Erythroblast (primary cell): Measurements from ENCODE around the gene IL1RAPL2.

Source experiments
- GATA1 ChIP-seq: IDR thresholded peaks from 2 replicates; pipeline ENCODE4 v1.6.1; 2011; ENCODE audit warnings: low read depth, mild to moderate bottlenecking, control low read depth, low read length, moderate library complexity
- POLR2A ChIP-seq: IDR thresholded peaks from 2 replicates; pipeline ENCODE4 v1.6.1; 2011; ENCODE audit warnings: mild to moderate bottlenecking, low read length

DNA sequence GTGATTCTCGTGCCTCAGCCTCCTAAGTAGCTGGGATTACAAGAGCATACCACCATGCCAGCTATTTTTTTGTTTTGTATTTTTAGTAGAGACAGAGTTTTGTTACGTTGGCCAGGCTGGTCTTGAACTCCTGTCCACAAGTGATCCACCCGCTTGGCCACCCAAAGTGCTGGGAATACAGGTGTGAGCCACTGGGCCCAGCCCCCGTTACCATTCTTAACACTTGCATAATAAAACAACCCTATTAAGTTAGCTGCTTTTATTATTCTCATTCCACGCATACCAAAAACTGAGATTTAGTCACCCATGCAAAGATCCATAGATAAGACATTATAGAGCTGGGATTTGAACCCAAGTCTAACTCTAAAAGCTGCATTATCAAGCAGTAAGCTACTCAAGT lies 660.5 kb downstream of the IL1RAPL2 start:
- TF ChIP-seq POLR2A (no peak), GATA1 (no peak)
